Measurements from ENCODE around the gene DMWD.

The DMWD gene

DNA sequence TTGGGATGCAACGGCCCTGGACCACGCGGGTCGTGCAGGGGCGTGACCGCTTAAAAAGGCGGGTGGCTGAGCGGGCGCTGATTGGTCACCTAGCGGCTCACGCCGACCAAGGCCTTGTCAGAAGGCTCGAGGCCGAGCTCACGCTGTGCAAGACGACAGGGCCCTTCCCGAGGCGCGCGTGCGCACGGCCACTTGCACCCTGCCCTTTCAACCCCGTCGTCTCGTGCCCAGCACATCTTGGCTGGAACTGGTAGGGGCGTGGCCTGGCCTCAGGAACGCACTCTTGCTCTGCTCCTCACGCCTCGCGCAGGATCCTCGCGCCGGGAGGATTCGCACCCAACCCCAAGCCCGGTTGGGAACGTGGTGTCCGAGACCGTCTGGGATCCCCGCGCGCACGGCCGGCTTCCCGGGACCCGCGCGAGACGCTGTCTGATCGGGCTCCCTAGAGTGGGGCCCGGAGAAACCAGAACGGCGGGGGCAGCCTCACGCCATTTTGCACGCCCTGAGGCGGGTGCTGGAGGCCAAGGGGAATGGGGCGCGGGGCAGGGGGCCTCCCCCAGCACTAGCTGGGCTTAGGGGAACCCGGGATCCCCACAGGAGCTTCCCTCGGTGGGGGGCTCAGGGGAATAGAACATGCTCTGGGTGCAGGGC lies 59.4 kb downstream of the DMWD start, which contains the start of gene MEIOSIN:
MEIOSIN (plus strand) TSS at position 280 of the 651 bp plus-strand sequence. CDS start 1,938 bp downstream, outside the sequence.
- H3K4me3 Mint-ChIP-seq = no peak within 1 kb of the TSS
- no peaks in the 10 kb centered on the region for H3K36me3 Mint-ChIP-seq (ENCODE audit: low read depth)
- H3K27ac Mint-ChIP-seq = no peak within 1 kb of the TSS
- no peaks in the 10 kb centered on the region for H3K27me3 Mint-ChIP-seq
- peaks cover 16% of the 10 kb centered on the region for H3K4me1 Mint-ChIP-seq (ENCODE audit: low read depth)
- no peaks in the 10 kb centered on the region for H3K9me3 Mint-ChIP-seq

Data from stimulated activated naive CD8-positive, alpha-beta T cell treated with anti-CD3 and anti-CD28 coated beads, Interleukin-15, Interleukin-2, amounts not matched to agents 100 ng/mL and 50 ng/mL, for 24 hours (primary cell).